HG03457 (cell line): ENCODE measurements around the gene PDPN.
"Not testable (repeated sequence)": the region's sequence is repeated elsewhere in the genome, so short reads cannot be mapped to it uniquely, and the experiment has no call there.

ENCODE experiments used
- ATAC-seq: cut with Tn5 transposase; IDR thresholded peaks from one replicate; pipeline ENCODE4 v1.9.1; 2021; ENCODE audit warnings: moderate number of reproducible peaks; ENCODE audit not compliant: unreplicated experiment

PDPN gene, protein sequence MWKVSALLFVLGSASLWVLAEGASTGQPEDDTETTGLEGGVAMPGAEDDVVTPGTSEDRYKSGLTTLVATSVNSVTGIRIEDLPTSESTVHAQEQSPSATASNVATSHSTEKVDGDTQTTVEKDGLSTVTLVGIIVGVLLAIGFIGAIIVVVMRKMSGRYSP

DNA sequence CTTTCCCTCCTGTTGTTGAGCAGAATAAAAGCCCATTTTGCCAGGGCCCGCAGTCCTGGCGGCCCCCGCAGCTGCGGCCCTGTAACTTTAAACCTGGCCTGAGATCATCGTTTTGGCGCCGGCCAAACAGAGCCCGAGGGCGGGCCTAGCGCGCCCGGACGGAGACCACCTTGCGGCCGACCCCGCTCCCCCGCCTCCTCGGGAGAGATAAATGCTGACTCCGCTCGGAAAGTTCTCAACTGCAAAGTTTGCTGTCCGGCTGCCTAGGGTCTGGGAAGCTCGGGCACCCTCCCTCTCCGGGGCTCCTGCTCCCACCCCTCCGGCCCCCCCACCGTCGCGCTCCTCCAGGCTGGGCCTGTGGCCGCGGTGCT, at the start of gene PDPN:
Gene PDPN, plus strand, starts transcription at position 238 of the 371 bp plus-strand sequence. CDS start 202 bp downstream, outside the sequence.
- ATAC-seq, result no peak

DNA sequence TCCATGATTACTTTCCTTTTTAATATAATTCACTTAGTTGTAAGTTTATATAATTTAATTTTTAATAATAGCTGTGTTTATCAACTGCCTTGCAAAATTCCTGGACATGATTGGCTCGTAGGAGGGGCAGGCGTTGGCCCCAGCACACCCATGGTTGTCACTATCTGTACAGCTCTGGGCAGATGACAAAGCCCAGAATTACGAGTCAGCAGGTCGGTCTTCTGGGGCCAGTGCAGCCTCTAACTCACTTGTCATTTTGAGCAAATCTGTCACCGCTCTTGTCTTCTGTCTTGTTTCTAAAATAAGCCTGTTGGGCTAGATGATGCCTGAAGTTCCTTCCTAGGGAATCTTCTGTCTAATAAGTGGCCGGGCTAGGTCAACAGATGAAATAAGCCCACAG, 48.4 kb upstream of the PDPN start:
- no peak for ATAC-seq

DNA sequence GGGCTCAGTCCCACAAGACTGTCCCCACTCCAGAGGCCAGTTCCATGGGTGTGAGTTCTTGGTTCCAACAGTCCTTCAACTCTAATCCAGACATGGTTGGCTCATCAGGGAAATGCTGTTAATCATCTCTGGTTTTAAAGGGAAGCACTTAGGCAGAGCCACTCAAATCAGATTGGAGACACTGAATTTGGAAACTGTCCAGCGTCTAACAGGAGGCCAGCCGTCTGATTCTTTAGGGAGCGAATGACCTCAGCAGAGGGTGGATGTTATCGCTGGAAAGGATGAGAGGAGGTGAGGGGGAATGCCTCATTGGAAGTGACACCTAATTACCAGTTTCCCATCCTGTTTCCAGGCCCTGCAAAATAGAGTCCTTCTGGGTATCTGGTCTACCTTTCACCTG, 47.1 kb upstream of the PDPN start:
- no peak for ATAC-seq

DNA sequence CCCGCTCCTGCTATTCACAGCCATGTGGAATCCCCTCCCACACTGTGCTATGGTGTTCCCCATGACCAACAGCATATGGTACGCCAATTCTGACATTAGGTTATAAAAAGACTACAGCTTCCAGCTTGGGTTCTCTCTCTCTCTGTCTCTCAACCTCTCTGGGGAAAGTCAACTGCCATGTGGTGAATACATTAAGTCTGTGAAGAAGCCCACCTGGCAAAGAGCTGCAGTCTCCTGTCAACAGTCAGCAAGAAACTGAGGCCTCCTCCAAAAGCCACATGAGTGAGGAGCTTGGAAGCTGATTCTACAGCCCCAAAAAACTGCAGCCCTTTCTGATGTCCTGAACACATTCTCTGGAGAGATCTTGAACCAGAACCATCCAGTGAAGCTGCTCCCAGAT, 44.8 kb upstream of the PDPN start:
- ATAC-seq, result no peak

DNA sequence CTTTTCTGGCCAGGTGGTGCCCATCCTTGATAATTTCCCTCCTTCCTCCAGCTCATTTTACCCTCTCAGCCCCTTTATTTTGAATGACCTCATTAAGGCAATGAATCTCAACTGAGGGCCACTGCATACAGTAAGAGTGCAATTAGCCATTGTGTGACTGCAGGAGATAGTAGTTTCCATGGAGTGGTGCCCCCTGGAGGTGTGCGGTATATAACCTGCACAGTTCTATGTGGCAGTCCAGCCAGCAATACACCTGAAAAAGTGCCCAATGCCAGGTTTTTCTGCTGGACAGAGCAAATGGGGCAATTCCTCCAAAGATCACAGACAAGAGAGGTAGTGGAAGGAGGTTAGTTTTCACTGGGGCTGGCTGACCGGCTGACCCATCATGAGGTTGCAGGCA, 43.9 kb upstream of the PDPN start:
- ATAC-seq, result no peak

DNA sequence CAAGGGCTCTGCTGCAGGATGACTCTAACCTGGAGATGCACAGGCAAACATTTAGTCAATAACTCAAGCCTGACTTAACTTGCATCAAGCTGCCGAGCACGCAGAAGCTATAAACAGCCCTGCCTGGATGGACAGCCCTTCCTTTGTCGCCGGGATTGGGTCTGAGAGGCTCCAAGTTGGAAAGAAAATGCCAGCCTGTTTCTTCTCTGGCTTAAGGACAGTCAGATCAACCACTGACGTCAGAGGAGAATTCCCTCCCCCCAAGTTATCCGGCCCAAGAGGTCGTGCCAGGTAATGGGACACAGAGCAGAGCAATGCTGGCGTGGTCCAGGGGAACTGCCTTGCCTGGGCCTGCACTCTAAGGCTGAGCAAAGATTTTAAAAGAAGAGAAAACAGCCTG, 42.8 kb upstream of the PDPN start:
- ATAC-seq, result no peak

DNA sequence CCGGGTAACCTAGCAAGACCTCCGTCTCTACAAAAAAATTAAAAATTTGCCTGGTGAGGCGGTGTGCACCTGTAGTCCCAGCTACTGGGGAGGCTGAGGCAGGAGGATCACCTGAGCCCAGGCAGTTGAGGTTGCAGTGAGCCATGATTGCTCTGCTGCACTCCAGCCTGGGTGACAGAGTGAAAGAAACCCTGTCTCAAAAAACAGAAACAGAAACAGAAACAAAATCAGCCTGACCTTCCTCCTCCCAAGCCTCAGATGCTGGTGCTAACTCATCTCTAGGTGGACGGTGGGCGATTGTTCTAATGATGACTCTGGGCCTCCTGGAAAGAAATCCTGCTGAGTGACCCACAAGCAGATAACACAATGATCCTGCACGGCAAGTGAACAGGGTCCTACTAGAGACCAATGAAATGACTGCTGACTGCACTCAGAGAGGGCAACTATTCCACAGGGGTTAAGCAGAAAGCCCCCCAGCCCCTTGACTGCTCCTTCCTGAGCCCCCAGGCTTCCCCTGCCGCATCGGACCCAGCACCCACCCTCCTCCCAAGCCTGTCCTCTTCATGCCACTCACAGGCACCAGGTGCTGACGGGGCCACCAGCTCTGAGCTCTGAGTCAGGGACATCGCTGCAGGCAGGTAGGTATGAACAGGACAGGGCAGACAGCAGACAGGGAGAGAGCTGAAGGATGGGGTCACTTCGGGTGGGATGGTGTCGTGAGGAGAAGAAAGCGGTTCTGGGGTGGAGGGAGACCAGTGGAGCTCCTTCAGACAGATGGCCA, 42.0 kb upstream of the PDPN start:
- ATAC-seq, result no peak

DNA sequence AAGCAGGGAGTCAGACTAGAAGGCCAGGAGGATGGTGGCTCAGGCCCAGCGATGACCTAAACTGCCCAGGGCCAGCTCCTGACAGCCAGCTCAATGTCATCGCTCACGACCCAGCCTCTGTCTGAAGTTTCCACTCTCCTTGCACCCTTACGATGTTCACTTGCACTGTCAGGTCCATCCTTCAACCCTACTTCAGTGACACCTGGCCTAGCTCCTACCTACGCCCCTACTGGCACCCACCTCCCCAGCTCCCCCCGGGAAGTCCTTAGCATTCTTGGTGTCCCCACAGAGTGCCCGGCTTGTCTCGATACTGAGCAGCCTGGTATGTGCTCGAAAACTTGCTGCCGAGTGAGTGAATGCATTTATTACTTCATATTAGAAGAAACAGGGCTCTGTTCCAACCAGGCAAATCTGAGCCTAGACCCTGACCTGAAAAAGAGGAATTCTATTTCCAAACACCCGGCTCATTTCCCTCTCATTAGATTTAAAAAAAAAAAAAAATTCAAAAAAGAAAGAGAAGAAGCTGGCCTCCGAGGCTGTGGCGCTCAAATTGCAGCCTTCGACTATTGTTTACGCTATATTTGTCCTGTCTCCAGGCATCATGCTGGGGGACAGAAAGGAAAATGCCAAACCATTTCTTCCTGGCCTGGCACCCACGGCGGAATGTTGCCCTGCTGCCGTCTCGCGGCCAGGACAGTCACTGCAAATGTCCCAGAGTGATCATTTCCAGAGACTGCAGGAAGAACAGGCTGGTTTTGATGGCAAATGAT, 40.0 kb upstream of the PDPN start:
- no peak for ATAC-seq

DNA sequence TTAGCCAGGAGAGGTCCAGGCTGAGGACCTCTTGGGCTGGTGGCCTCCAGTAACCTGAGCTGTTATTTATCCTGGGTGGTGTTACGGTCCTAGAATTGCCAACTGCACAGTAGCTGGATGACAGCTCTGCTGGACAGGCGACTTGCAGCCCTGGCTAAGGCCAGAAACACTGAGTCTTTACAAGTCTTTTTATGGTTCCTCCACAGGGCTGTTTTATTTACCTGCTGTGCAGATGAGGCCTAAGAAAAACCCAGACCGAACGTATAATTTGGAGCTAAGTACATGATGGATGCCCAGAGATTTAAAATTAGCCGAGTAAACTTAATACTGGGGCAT, 39.4 kb upstream of the PDPN start:
- no peak for ATAC-seq

DNA sequence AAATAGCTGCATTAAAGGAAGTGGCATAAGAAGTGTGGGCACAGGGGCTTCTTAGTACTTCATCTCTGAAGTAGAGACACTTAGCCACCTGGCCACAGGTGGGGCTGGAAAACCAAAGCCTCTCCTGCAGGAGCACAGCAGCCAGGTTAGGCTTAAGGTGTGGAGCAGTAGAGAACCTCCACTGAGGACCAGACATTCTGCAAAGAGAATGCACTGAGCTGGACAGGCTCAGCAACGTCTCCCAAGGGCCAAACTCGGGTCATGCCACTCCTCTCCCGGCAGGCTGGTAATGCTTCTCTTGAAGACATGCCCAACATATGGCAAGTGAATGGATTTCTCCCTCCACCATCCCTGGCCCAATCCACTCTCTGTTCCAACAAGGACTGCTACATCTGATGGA, 36.8 kb upstream of the PDPN start:
- no peak for ATAC-seq

DNA sequence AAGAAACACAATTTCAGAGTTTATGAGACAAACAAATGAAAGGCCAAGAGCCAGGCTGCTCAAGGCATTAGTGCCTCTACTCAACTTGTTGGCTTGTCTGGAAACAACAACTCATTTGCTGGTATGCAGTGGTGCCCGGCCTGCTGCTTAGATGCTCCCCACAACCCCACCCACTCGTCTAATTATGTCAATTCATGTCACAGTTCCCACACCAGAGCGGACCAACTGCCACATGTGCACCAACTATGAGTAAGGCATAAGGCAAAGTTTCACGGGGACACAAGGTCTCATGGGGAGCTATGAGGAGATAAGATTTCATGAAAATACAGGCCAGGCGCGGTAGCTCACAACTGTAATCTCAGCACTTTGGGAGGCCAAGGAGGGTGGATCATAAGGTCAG, 35.4 kb upstream of the PDPN start:
- no peak for ATAC-seq

DNA sequence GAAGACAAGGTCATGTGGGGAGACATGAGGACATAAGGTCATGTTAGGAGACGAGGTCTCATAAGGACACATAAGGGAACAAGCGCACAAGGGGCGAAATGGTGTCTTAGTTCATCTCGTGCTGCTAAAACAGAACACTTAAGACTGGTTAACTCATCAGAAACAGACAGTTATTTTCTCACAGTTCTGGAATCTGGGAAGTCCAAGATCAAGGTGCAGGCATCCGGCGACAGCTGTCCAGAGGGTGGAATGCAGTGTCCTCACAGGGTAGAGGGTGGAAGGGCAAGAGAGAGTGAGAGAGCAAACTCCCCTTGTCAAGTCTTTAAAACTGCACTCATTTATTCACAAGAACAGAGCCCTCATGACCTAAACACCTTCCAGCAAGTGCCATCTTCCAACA, 34.6 kb upstream of the PDPN start:
- ATAC-seq, result no peak

DNA sequence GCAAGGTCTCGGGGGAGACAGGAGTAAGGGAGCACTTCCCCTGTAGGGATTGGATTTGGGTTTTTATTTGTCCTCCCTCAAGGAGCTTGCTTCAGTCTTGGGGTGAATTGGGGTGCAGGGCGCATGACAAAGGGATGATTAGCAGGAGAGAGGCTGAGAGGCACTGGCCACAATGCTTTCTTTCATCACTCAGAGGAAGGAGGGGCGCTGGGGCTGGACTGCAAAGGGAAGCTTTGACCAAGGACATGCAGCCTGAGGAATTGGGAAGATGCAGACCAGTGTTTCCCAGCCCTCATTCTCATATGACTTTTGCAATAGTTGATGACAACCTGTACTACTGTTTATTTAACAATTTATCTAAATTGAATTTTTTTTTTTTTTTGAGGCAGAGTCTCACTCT, 34.1 kb upstream of the PDPN start:
- no peak for ATAC-seq

DNA sequence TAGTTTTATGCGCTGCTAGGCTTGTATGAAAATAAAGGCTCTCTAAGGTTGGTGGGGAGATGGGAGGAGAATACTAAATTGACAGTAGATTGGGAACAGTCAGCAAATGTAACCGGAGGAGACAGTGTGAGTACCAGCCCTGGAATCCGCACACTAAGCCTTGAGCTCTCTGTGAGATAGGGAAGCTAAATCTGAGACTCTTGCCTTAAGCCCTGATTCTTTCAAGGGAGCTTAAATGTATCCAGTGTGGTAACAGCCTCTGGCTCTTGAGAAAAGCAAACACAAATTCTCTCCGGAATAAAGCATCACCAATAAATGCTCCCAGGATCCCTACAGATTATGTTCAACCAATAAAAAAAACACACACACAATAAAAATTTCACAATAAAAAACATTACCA, 33.0 kb upstream of the PDPN start:
- no peak for ATAC-seq

DNA sequence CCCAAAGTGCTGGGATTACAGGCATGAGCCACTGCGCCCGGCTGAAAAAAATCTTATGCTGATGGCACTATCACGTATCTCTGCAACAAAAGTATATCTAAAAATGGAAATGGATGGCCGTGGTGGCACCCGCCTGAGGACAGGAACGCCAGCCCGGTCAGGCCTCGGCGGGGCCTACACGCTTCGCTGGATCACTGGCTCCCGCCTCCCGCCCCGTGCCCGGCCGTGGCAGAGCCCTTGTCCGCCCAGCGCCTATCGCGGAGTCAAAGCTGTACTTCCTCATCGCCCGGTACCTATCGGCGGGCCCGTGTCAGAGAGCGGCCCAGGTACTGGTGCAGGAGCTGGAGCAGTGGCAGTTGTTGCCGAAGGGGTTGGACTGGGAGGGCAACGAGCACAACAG, 28.8 kb upstream of the PDPN start:
- no peak for ATAC-seq

DNA sequence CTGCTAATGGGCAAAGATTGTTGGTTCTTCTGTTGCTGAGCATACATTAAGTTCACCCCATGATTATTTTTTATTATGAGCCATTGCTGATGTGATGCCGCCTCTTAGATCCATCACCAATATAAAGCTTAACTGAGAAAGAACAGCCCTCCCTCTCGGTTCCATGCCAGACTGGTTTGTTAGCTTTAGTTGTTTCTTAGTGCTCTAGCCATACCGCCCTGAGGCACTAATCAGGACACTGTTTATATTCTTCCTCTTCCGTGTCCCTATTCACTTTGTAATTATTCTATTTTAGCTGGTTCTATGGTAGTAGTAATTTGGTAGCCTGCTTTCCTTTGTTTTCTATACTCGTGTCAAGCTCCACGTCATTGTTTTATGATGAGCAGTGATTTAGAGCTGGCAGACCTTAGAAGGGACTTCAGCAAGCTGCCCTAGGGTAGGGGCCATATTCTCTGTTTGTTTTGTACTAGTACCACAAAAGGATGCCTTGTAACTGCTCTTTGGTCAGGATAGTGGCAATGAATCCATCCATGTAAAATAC, 27.3 kb upstream of the PDPN start:
- ATAC-seq, result no peak

DNA sequence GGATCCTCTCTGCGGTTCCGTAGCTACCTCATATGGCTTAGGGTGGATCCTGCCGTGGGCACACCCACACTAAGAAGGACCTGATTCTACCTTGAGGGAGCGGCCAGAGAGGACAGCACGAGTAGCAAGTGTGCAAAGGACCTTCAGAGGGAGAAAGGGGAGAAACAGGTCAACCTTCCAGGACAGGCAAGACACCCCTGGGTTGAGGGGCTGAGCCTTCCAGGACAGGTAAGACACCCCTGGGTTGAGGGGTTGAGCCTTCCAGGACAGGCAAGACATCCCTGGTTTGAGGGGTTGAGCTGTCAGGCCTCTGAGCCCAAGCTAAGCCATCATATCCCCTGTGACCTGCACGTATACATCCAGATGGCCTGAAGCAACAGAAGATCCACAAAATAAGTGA, 23.1 kb upstream of the PDPN start:
- ATAC-seq, result no peak

DNA sequence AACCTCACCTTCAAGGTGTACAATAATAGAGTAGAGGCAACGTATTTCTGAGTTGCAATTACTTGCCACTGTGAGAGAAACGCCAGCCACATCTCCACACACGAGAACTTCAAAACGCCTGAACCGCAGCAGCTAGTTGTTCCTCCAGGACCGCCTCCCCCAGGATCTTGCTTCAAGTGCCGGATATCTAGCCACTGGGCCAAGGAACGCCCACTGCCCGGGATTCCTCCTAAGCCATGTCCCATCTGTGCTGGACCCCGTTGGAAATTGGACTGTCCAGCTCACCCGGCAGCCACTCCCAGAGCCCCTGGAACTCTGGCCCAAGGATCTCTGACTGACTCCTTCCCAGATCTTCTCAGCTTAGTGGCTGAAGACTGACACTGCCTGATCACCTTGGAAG, 20.7 kb upstream of the PDPN start:
- ATAC-seq, result not testable (repeated sequence)

DNA sequence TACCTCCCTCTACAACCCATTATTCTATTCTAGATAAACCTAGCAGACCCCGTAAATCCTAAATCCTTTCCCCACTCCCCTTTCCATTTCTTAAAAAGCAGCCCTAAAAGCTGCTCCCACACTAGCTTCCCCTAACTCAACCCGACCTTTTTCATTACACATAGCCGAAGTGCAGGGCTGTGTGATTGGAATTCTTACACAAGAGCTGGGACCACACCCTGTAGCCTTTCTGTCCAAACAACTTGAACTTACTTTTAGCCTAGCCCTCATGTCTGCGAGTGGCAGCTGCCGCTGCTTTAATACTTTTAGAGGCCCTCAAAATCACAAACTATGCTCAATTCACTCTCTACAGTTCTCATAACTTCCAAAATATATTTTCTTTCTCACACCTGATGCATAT, 19.6 kb upstream of the PDPN start:
- no peak for ATAC-seq

DNA sequence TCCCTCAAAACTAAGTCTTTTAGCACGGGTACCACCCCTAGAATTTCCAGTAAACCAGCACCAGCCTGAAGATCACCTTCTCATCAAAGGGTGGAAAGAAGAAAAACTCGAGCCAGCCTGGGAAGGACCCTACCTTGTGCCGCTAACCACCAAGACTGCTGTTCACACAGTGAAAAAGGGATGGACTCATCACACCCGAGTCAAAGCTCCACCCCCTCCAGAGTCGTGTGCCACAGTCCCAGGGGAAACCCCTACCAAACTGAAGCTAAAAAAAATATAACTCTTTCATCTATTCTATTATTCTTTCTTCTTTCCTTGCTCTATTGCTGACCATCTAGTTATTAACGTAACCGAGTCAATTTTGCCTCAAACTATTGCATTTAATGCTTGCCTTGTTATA, 13.2 kb upstream of the PDPN start:
- ATAC-seq, result not testable (repeated sequence)

DNA sequence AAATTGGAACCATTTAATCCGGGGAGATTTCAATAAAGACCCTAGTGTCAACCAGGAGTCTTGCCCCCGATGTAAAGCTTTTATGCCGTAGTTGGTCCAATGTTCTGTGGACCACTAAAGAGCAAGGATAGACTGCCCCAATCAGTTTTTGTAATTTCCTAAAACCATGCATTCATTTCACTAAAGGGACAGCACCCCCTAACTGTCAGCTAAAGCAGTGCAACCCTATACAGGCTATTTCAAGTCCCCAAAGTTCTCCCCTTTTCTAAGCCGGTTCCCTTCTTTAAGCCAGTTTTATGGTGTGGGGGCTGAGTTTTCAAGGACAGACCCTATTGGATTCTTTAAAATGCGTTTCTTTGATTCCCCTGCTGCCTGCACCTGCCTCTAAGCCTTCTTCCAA, 12.7 kb upstream of the PDPN start:
- no peak for ATAC-seq

DNA sequence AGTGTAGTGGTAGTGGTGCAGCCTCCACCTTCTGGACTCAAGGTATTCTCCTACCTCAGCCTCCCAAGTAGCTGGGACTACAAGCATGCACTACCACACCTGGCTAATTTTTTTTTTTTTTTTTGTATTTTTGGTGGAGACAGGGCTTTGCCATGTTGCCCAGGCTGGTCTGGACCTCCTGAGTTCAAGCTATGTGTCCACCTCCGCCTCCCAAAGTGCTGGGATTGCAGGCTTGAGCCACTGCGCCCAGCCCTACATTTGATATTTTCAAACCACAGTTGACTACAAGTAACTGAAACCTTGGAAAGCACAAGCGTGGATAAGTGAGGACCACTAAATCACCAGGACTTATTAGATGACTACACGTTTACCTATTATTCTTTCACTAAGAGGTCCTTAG, 10.0 kb upstream of the PDPN start:
- no peak for ATAC-seq
